ENCODE data around the gene DHX8.

GRCh38 chr17:43469145-43469544 is 14.6 kb upstream of the DHX8 start:
- TF ChIP-seq CTCF (conservative IDR thresholded peaks at IDR 0.05; ENCODE audit: low read depth, low read length): no peak
- TF ChIP-seq EZH2phosphoT487 (IDR thresholded peaks at IDR 0.05; ENCODE audit: borderline replicate concordance, low read length): no peak
- no peak for TF ChIP-seq EZH2 (IDR thresholded peaks at IDR 0.05; ENCODE audit: low read length, unreplicated experiment)
